RPMI7951 (cell line): ENCODE results near the gene PDLIM5. TPM values are rescaled to one million over a fixed set of nuclear protein-coding genes. Genes with fewer than 3 reads are reported as not detected.

Experiments used
- DNase-seq: peaks from one replicate; pipeline ENCODE4 v3.0.0-alpha.2; 2012; ENCODE audit warnings: low read depth
- total RNA-seq: library from RNA; depleted of rRNA; stranded (reverse); fragments of >200 nt; shearing (Covaris generic); gene quantifications from 2 replicates; pipeline ENCODE4 v1.2.3, GENCODE V29; 2014

PDLIM5 gene
- total RNA-seq, 1 experiment from 2014 or later, result 55.9 TPM

- peak; percentile 65 for DNase-seq
Observed at GRCh38 chr4:94561249-94562024, 109.7 kb downstream of the PDLIM5 start.

DNA sequence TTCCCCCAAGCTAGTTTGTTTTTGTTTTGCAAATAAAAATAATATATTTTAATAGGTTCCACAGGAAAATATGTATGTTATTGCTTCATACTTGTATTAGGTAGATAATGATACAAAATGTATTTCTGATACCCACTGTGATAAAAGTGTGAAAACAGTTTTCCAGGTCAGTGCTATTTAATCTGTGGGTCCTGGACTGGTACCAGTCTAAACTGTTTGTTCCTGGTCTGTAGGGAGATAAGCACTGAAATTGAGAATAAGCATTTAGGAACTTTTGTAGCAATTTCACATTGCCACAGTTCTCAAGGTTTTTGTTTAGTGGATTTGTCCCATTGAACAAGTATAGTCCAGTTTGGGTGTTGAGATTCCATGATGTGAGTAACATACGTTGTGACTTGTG, 110.5 kb downstream of the PDLIM5 start:
- no peak for DNase-seq

DNA sequence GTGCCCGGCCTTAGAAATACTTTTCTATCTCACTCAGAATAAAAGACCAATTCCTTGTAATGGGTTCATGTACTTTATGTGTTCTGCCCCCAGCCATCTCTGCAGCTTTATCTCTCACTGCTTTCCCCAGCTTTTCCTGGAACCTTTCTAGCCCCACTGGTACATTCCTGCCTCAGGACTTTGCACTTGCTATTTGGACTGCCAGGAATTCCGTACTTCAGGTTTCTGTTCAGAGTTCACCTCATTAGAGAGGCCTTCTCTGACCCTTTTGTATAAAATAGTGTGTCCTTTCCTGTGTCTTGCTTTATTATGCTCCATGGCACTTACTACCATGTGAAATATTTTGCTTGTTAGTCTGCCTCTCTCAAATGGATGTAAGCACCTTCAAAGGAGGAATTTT, 112.5 kb downstream of the PDLIM5 start:
- DNase-seq, result no peak

- DNase-seq, result no peak
Observed at GRCh38 chr4:94566420-94566819, 114.7 kb downstream of the PDLIM5 start.

DNA sequence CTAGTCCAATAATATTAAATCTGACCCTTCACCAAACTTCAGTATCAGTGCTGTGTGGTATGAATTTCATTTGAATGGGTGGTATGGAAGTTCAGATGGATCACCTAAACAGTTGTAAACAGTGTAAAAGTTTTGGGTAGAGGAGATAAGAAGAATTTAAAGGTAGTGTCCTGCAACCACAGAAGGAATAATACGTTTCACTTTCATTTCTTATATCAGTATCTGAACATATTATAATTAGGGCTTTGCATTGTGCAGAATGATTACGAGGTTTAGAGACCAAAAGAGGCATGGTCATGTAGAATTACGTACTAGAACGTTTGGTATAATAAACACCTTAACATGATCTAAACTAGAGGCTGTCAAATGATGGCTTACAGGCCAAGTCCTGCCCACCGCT, 116.1 kb downstream of the PDLIM5 start:
- DNase-seq, result no peak

DNA sequence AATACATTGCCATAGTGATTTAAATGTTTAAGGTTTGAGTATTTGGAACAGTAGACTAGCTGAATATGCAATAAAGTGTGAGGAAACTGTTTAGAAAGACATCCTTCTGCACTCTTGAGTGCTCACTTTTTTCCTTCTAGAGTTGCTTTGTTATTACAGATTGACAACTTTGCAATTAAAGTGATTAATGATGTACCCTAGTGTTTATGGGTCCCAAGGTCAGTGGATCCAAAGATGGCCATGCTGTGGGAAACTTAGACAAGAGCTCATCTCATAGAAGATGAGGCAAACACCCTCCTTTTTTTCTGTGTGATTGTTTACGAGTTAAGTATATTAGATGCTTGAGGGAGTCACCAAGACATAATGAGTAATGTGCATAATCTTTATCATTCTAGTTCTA, 118.8 kb downstream of the PDLIM5 start:
- DNase-seq, result no peak

- DNase-seq, result no peak
Observed at GRCh38 chr4:94571298-94571697, 119.6 kb downstream of the PDLIM5 start.

DNA sequence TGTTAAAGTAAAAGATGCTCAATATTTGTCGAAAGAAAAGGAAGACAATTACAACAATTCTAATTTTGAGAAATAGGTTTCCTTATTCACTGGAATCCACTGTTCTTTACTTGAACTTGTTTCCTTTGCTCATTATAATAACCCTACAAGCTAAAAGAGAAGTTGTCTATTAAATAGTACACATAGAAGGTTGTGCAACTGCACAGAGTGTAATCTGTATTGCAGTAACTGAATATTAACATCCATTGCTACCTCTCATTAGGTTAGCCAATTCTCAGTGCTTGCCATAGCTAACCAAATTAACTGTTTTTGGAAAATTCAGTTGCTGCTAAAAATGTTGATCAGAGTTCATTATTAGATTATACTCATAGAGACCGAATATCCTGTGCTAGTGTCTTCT, 120.0 kb downstream of the PDLIM5 start:
- no peak for DNase-seq

GRCh38 chr4:94574050-94574449, 122.3 kb downstream of the PDLIM5 start:
- no peak for DNase-seq

- no peak for DNase-seq
Observed at GRCh38 chr4:94574616-94575015, 122.9 kb downstream of the PDLIM5 start.

DNA sequence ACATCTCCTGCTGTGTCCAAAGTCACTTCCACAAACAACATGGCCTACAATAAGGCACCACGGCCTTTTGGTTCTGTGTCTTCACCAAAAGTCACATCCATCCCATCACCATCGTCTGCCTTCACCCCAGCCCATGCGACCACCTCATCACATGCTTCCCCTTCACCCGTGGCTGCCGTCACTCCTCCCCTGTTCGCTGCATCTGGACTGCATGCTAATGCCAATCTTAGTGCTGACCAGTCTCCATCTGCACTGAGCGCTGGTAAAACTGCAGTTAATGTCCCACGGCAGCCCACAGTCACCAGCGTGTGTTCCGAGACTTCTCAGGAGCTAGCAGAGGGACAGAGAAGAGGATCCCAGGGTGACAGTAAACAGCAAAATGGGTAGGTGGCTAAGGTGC, 123.9 kb downstream of the PDLIM5 start:
- DNase-seq, result no peak

- no peak for DNase-seq
Observed at GRCh38 chr4:94576210-94576609, 124.5 kb downstream of the PDLIM5 start.

DNA sequence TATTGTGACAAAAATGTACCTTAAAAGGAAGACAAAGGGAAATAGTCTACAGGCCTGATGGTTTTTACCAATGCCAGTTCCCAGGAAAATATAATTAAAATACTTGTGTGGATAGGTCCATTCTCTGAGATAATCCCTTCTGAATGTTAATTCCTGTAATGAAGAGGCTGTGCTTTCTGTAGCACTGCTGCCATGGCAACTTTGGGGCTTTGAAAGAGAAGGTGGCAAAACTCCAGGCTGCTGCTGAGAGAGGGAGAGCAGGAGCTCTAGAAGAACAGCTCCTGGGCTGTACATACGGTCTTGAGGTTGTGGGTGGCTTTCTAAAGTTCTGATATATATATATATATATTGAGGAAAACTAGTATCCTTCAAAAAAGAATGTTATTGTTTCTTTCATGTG, 125.4 kb downstream of the PDLIM5 start:
- DNase-seq, result peak; percentile 53

GRCh38 chr4:94578195-94578594, 126.5 kb downstream of the PDLIM5 start:
- no peak for DNase-seq

- no peak for DNase-seq
Observed at GRCh38 chr4:94581766-94582165, 130.0 kb downstream of the PDLIM5 start.

GRCh38 chr4:94582517-94582916, 130.8 kb downstream of the PDLIM5 start:
- DNase-seq, result no peak

GRCh38 chr4:94583914-94584641, 132.3 kb downstream of the PDLIM5 start:
- no peak for DNase-seq

DNA sequence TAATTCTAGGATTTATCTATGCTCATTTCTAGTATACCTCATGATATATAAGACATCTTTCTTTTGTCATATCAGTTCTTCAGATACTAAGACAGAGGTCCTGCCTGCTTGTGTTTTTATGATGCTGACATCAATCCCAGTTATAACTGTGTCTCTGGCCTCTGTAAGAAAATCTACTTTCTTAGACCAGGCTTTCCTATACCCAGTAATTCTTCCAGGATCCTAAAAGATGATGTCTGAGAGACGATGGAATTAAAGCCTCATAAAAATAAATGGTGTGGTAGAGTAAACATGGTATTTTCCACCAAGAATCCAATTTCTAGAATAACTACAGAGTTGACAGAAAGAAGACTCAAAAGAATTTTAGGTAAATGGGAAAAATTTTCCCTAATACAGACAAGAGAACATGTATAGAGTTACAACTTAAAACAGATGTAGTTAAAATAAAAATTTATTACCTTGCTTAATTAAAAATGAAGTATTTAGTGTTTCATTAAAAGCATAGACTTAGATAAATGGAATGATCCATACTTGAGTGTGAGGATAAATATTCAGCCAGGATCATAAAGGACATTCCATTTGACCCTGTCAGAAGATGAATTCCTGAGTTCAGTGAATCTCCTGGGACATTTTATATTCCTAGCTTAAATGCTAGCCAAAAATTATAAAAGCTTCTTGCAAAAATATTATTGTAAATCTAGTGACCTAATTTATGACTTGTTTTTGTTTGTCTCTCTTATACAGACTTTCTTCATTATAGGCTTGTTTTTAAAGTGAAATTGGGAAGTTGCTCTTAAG, 137.4 kb downstream of the PDLIM5 start:
- DNase-seq, result no peak

GRCh38 chr4:94590493-94590892, 138.8 kb downstream of the PDLIM5 start:
- DNase-seq, result no peak

DNA sequence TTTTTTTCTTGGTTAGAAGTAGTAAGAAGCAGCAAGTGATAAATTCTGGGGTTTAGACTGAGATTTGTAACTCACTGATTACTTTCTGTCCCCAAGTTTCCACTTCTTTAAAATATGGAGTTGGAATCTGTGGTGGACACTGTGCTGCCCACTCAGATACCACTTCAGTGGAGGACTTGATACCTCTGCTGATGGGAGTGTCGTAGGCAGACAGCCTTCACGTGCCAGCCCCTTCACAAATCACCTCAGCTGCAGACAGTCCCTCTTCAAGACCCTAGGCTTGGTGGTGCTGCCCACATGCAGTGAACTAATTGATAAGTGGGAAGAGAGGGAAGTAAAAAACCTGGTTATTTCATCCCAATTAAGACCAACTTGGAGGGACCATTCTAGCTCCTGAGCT, 139.5 kb downstream of the PDLIM5 start:
- DNase-seq, result no peak

DNA sequence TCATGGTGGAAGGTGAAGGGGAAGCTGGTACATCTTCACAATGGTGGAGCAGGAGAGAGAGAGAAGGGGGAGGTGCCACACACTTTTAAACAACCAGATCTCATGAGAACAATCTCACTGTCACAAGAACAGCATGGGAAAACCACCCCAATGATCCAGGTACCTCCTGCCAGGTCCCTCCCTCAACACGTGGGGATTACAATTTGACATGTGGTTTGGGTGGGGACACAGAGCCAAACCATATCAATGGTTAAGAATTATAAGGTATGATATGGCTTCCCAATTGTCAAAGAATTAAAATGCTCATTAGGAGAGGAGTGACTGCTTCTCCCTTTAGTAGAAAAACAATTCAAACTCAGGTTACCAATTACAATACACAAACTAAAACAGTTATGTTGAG, 143.3 kb downstream of the PDLIM5 start:
- DNase-seq, result no peak

- peak; percentile 45 for DNase-seq
Observed at GRCh38 chr4:94595880-94596483, 144.2 kb downstream of the PDLIM5 start.
